GM12892 (cell line): ENCODE results near the gene TMEM143.

ENCODE experiments used
- POLR2A ChIP-seq: IDR thresholded peaks from 2 replicates; pipeline ENCODE4 v1.6.1; 2011; ENCODE audit warnings: low read depth, low read length, control low read depth
- POLR2AphosphoS5 ChIP-seq: IDR thresholded peaks from 2 replicates; pipeline ENCODE4 v1.6.1; 2011; ENCODE audit warnings: low read depth, low read length, control low read depth
- TAF1 ChIP-seq: IDR thresholded peaks from 2 replicates; pipeline ENCODE4 v1.6.1; 2011; ENCODE audit warnings: low read depth, mild to moderate bottlenecking, control low read depth, low read length, borderline replicate concordance

DNA sequence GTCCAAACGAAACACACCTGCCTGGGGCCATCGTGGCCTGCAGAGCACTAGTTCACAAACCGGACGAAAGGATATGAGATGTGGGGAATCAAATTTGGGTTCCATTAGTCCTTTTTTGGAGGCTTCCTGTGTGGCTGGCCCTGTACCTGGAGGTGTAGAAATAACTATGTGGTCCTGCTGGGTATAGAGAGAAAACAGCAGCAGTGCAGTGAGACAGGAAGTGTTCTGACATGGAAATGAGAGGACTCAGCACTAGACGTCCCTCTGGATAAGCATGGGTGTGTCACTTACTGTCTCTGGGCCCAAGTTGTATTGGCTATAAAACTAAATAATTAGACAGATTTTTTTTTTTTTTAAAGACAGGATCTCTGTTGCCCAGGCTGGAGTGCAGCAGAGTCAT, 15.3 kb upstream of the TMEM143 start:
- TF ChIP-seq POLR2AphosphoS5, result no peak
- TF ChIP-seq TAF1, result no peak
- no peak for TF ChIP-seq POLR2A
